ENCODE measurements around the gene CSTF1.

DNA sequence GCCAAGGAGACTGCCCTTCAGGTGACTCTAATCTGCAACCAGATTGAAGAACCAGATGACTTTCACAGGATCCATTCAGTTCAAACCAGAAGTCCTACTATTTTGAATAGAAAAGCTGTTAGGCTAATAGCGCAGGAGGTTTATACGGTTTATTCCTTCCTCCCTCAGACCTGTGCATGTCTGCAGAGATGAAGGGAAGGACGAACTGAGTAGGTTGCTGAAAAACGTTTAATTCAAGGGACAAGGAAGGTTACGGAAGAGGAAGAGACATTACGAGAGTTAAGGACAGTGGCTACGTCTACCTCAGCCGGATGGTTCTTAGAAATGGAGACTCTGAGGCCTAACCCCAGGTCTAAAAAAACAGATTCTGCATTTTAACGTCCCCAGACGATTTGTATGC lies 1.4 kb upstream of the CSTF1 start:
- TF ChIP-seq, protein P1, sequence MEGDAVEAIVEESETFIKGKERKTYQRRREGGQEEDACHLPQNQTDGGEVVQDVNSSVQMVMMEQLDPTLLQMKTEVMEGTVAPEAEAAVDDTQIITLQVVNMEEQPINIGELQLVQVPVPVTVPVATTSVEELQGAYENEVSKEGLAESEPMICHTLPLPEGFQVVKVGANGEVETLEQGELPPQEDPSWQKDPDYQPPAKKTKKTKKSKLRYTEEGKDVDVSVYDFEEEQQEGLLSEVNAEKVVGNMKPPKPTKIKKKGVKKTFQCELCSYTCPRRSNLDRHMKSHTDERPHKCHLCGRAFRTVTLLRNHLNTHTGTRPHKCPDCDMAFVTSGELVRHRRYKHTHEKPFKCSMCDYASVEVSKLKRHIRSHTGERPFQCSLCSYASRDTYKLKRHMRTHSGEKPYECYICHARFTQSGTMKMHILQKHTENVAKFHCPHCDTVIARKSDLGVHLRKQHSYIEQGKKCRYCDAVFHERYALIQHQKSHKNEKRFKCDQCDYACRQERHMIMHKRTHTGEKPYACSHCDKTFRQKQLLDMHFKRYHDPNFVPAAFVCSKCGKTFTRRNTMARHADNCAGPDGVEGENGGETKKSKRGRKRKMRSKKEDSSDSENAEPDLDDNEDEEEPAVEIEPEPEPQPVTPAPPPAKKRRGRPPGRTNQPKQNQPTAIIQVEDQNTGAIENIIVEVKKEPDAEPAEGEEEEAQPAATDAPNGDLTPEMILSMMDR (conservative IDR thresholded peaks at IDR 0.05; ENCODE audit: low read depth, low read length), result no peak
- no peak for TF ChIP-seq EZH2phosphoT487 (IDR thresholded peaks at IDR 0.05; ENCODE audit: borderline replicate concordance, low read length)

All from PC-3 (cell line).